HUES48 (cell line): ENCODE data around the gene BAZ1B.
"Not testable (repeated sequence)": the region's sequence is repeated elsewhere in the genome, so short reads cannot be mapped to it uniquely, and the experiment has no call there.

Source experiments
- H3K27ac ChIP-seq: one replicate; pipeline ENCODE4 v1.7.0; 2013; ENCODE audit warnings: low read depth, low read length, inconsistent platforms
- H3K27me3 ChIP-seq: 2 replicates; pipeline ENCODE4 v1.6.1; 2013; ENCODE audit warnings: mild to moderate bottlenecking, low read length; ENCODE audit not compliant: control insufficient read depth, insufficient read depth
- H3K36me3 ChIP-seq: 2 replicates; pipeline ENCODE4 v1.6.1; 2013; ENCODE audit warnings: low read length; ENCODE audit not compliant: control insufficient read depth, insufficient read depth
- H3K4me1 ChIP-seq: 2 replicates; pipeline ENCODE4 v1.6.1; 2013; ENCODE audit warnings: mild to moderate bottlenecking, low read length; ENCODE audit not compliant: control insufficient read depth, insufficient read depth
- H3K4me3 ChIP-seq: 2 replicates; pipeline ENCODE4 v1.5.1; 2013; ENCODE audit warnings: mild to moderate bottlenecking, low read depth, low read length
- H3K9ac ChIP-seq: 2 replicates; pipeline ENCODE4 v1.6.1; 2013; ENCODE audit warnings: mild to moderate bottlenecking, low read depth, low read length, moderate library complexity
- H3K9me3 ChIP-seq: 2 replicates; pipeline ENCODE4 v1.6.1; 2013; ENCODE audit warnings: low read length; ENCODE audit not compliant: control insufficient read depth, insufficient read depth

The BAZ1B gene

GRCh38 chr7:73496626-73497025 is 25.5 kb downstream of the BAZ1B start:
- H3K9me3 ChIP-seq, result no peaks in the 10 kb centered on the region
- H3K27ac ChIP-seq, result no peak overlapping the region
- H3K4me1 ChIP-seq, result no peaks in the 10 kb centered on the region
- H3K9ac ChIP-seq, result no peak overlapping the region
- peaks cover 92% of the 10 kb centered on the region for H3K36me3 ChIP-seq
- no peaks in the 10 kb centered on the region for H3K27me3 ChIP-seq
- H3K4me3 ChIP-seq, result no peak overlapping the region

- H3K4me1 ChIP-seq, H3K27me3 ChIP-seq, H3K27ac ChIP-seq, H3K4me3 ChIP-seq, H3K9me3 ChIP-seq, H3K9ac ChIP-seq: not testable (repeated sequence)
- peaks cover 93% of the 10 kb centered on the region for H3K36me3 ChIP-seq
These were observed 26.6 kb downstream of the BAZ1B start for GRCh38 chr7:73495507-73495906.

DNA sequence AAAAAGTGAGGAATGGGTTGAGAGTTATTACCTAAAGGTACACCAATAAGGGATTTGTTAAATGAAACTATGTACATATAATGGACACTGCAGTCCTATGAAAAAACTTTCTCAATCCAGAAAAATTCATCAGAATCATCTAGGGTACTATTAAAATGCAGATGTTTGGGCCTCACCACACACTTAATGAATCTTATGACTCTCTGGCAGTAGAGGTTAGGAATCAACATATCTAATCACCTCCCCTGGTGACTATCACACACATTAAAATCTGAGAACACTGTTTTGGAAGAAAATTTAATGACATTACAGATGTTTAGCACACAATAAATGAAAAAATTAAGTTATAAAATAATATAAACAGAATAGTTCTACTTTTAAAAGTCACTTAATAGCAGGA is 32.1 kb downstream of the BAZ1B start:
- Histone ChIP-seq H3K27me3 (no peaks in the 10 kb centered on the region), H3K27ac (no peak overlapping the region), H3K4me3 (no peak overlapping the region), H3K36me3 (peaks cover 91% of the 10 kb centered on the region), H3K9ac (no peak overlapping the region), H3K4me1 (no peaks in the 10 kb centered on the region), H3K9me3 (no peaks in the 10 kb centered on the region)

DNA sequence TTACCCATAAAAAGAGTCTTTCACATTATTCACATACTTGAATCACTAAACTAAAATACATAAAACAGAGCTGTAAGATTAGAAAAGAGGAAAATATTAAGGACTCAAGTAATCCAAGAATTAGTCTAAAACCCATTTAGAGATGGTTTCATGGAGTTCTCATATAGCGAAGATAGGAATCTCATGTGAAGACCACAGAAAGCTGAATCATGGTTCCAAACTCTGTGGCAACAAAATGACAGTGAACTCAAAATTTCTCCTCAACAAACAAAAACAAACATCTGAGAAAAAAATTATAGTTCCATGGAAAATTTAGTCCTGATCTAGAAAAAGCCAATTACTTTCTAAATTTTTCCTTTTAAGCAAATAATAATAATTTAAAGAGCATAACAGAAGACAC is 34.6 kb downstream of the BAZ1B start:
- Histone ChIP-seq H3K9ac (no peak overlapping the region), H3K9me3 (no peaks in the 10 kb centered on the region), H3K4me1 (peaks cover 7% of the 10 kb centered on the region; the same call in 1 of the 2 replicates), H3K27me3 (no peaks in the 10 kb centered on the region), H3K4me3 (no peak overlapping the region), H3K36me3 (peaks cover 87% of the 10 kb centered on the region), H3K27ac (no peak overlapping the region)

GRCh38 chr7:73483171-73483570 is 38.9 kb downstream of the BAZ1B start:
- Histone ChIP-seq H3K27ac (no peak overlapping the region), H3K4me1 (peaks cover 8% of the 10 kb centered on the region; the same call in 1 of the 2 replicates), H3K36me3 (peaks cover 79% of the 10 kb centered on the region), H3K9me3 (no peaks in the 10 kb centered on the region), H3K9ac (no peak overlapping the region), H3K27me3 (no peaks in the 10 kb centered on the region), H3K4me3 (no peak overlapping the region)

DNA sequence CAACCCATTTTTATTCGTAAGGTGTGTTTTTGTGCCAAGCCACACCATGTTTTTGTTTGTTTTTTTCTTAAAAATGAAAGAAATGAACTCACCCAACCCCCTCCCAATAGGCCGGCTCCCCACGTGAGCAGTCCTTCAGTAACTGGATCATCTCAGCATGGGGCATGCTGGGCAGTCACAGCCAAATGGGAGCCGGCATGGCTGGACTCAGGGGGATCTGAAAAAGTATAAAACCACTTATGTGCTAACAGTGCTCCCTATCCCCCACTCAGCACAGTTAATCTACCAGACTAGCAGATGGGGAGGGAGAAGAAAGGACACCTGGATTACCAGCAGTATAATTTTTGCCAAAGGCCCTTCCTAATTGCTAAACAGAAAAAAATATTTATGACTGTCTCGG is 39.3 kb downstream of the BAZ1B start:
- H3K27ac ChIP-seq, result no peak overlapping the region
- H3K4me1 ChIP-seq, result peaks cover 8% of the 10 kb centered on the region; the same call in 1 of the 2 replicates
- no peak overlapping the region for H3K4me3 ChIP-seq
- H3K36me3 ChIP-seq, result peaks cover 79% of the 10 kb centered on the region
- H3K27me3 ChIP-seq, result no peaks in the 10 kb centered on the region
- H3K9ac ChIP-seq, result no peak overlapping the region
- no peaks in the 10 kb centered on the region for H3K9me3 ChIP-seq

DNA sequence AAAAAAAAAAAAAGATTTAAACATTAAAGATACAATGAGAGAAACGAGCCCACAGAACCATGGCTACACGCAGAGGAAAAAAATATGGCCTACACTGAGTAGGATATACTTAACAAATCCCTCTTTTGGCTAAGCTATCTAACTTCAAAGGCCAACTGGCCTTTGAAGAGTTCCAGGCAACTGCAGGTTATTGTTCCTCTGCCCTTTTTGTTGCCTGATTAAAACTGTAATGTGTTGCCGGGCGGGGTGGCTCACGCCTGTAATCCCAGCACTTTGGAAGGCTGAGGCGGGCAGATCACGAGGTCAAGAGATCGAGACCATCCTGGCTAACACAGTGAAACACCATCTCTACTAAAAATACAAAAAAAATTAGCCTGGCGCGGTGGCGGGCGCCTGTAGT is 40.6 kb downstream of the BAZ1B start:
- not testable (repeated sequence) for H3K4me3 ChIP-seq, H3K27me3 ChIP-seq, H3K4me1 ChIP-seq, H3K27ac ChIP-seq, H3K9me3 ChIP-seq, H3K9ac ChIP-seq
- peaks cover 79% of the 10 kb centered on the region for H3K36me3 ChIP-seq

GRCh38 chr7:73478549-73478948 is 43.5 kb downstream of the BAZ1B start:
- no peaks in the 10 kb centered on the region for H3K9me3 ChIP-seq
- H3K27ac ChIP-seq, result no peak overlapping the region
- peaks cover 82% of the 10 kb centered on the region for H3K36me3 ChIP-seq
- H3K9ac ChIP-seq, result no peak overlapping the region
- H3K4me3 ChIP-seq, result no peak overlapping the region
- H3K27me3 ChIP-seq, result no peaks in the 10 kb centered on the region
- H3K4me1 ChIP-seq, result peaks cover 8% of the 10 kb centered on the region; the same call in 1 of the 2 replicates

- Histone ChIP-seq H3K9ac (no peak overlapping the region), H3K27ac (no peak overlapping the region), H3K9me3 (no peaks in the 10 kb centered on the region), H3K36me3 (peaks cover 73% of the 10 kb centered on the region), H3K4me3 (no peak overlapping the region), H3K4me1 (no peaks in the 10 kb centered on the region; the same call in 1 of the 2 replicates), H3K27me3 (no peaks in the 10 kb centered on the region)
These were observed 44.7 kb downstream of the BAZ1B start for GRCh38 chr7:73477376-73477775.

- Histone ChIP-seq H3K27ac (no peak overlapping the region), H3K9ac (no peak overlapping the region), H3K4me1 (no peaks in the 10 kb centered on the region), H3K27me3 (no peaks in the 10 kb centered on the region), H3K36me3 (peaks cover 87% of the 10 kb centered on the region), H3K4me3 (no peak overlapping the region), H3K9me3 (no peaks in the 10 kb centered on the region)
These were observed 51.9 kb downstream of the BAZ1B start for GRCh38 chr7:73470208-73470607.

- H3K36me3 ChIP-seq, result peaks cover 99% of the 10 kb centered on the region
- H3K27ac ChIP-seq, H3K4me3 ChIP-seq, H3K9ac ChIP-seq, H3K4me1 ChIP-seq, H3K27me3 ChIP-seq, H3K9me3 ChIP-seq: not testable (repeated sequence)
These were observed 55.0 kb downstream of the BAZ1B start for GRCh38 chr7:73467046-73467445.

GRCh38 chr7:73466112-73466511 is 56.0 kb downstream of the BAZ1B start:
- Histone ChIP-seq H3K4me3 (no peak overlapping the region), H3K9ac (no peak overlapping the region), H3K27ac (no peak overlapping the region), H3K9me3 (no peaks in the 10 kb centered on the region), H3K27me3 (no peaks in the 10 kb centered on the region), H3K36me3 (peaks cover 99% of the 10 kb centered on the region), H3K4me1 (no peaks in the 10 kb centered on the region)
